HFF-Myc (cell line): ENCODE measurements around the gene IQCM.
A peak's percentile ranks its signal among the peaks of the same experiment; 100 is the strongest.

Source experiments
- DNase-seq: peaks from one replicate; pipeline ENCODE4 v3.0.0-alpha.2; 2011; ENCODE audit warnings: low read depth; ENCODE audit errors: extremely low read depth
- H3K4me3 ChIP-seq: replicated peaks from 2 replicates; pipeline ENCODE4 v1.5.1; 2011; ENCODE audit warnings: low read depth, mild to moderate bottlenecking, control low read depth, low read length
- CTCF ChIP-seq: IDR thresholded peaks from 2 replicates; pipeline ENCODE4 v1.5.1; 2012; ENCODE audit warnings: mild to moderate bottlenecking, low read depth, low read length, control low read depth; ENCODE audit errors: missing control alignments

Gene IQCM

GRCh38 chr4:149631629-149632028 is 184.0 kb downstream of the IQCM start:
- H3K4me3 ChIP-seq, result no peak overlapping the region
- no peak for TF ChIP-seq CTCF
- DNase-seq, result no peak

- DNase-seq, result no peak
- TF ChIP-seq CTCF, result no peak
- H3K4me3 ChIP-seq, result no peak overlapping the region
Measured at GRCh38 chr4:149630064-149630463, 185.6 kb downstream of the IQCM start.

GRCh38 chr4:149605601-149606378 is 209.9 kb downstream of the IQCM start:
- TF ChIP-seq CTCF, result no peak
- DNase-seq, result peak; percentile 21

GRCh38 chr4:149604827-149605226 is 210.8 kb downstream of the IQCM start:
- TF ChIP-seq CTCF, result no peak
- no peak overlapping the region for H3K4me3 ChIP-seq
- DNase-seq, result no peak

More at GRCh38 chr4:149605601-149606378, 209.9 kb downstream of the IQCM start:
- H3K4me3 ChIP-seq, result no peak overlapping the region

- DNase-seq, result no peak
- no peak overlapping the region for H3K4me3 ChIP-seq
- no peak for TF ChIP-seq CTCF
Measured at GRCh38 chr4:149595500-149595899, 220.1 kb downstream of the IQCM start.

GRCh38 chr4:149589826-149590225 is 225.8 kb downstream of the IQCM start:
- DNase-seq, result no peak
- no peak for TF ChIP-seq CTCF
- H3K4me3 ChIP-seq, result no peak overlapping the region

GRCh38 chr4:149584722-149585121 is 230.9 kb downstream of the IQCM start:
- TF ChIP-seq CTCF, result no peak
- DNase-seq, result no peak
- H3K4me3 ChIP-seq, result no peak overlapping the region
